LNCAP (cell line): ENCODE results near the gene SH3BP5L.

Source experiments
- CTCF ChIP-seq: fragments of 450-650 bp; IDR thresholded peaks from 2 replicates; pipeline ENCODE4 v1.5.1; 2017; ENCODE audit warnings: mild to moderate bottlenecking

SH3BP5L gene

GRCh38 chr1:248810000-248810726 is 15.6 kb downstream of the SH3BP5L start:
- TF ChIP-seq CTCF: no peak

- no peak for TF ChIP-seq CTCF
Measured at GRCh38 chr1:248808876-248809275, 16.8 kb downstream of the SH3BP5L start.

- peak; percentile 92 for TF ChIP-seq CTCF
Measured at GRCh38 chr1:248807067-248807737, 18.5 kb downstream of the SH3BP5L start.

GRCh38 chr1:248805876-248806275 is 19.8 kb downstream of the SH3BP5L start:
- TF ChIP-seq CTCF: no peak

- TF ChIP-seq CTCF: no peak
Measured at GRCh38 chr1:248804771-248805681, 20.7 kb downstream of the SH3BP5L start.

GRCh38 chr1:248802454-248802853 is 23.3 kb downstream of the SH3BP5L start:
- TF ChIP-seq CTCF: no peak

- TF ChIP-seq CTCF: no peak
Measured at GRCh38 chr1:248800459-248800858, 25.3 kb downstream of the SH3BP5L start.
